ENCODE measurements around the gene ELOVL6. TPM values are rescaled to one million over a fixed set of nuclear protein-coding genes. Genes with fewer than 3 reads are reported as not detected.
"Not testable (repeated sequence)": the region's sequence is repeated elsewhere in the genome, so short reads cannot be mapped to it uniquely, and the experiment has no call there.

ELOVL6 gene
- total and polyA plus RNA-seq, 3 donors from 2014 or later: 1.3 to 3.5 (median 1.5) TPM

GRCh38 chr4:110087070-110087708, 111.2 kb downstream of the ELOVL6 start:
- no peak for DNase-seq
- Histone ChIP-seq H3K27me3 (no peaks in the 10 kb centered on the region), H3K36me3 (ENCODE audit: low read depth, missing control alignments) (no peaks in the 10 kb centered on the region), H3K27ac (no peak overlapping the region), H3K4me3 (no peak overlapping the region), H3K9me3 (no peaks in the 10 kb centered on the region), H3K4me1 (no peaks in the 10 kb centered on the region)
- intact Hi-C loops (cut with DNase I; ENCODE audit: low total_unique reads): no loop called here
- TF ChIP-seq, protein P1, sequence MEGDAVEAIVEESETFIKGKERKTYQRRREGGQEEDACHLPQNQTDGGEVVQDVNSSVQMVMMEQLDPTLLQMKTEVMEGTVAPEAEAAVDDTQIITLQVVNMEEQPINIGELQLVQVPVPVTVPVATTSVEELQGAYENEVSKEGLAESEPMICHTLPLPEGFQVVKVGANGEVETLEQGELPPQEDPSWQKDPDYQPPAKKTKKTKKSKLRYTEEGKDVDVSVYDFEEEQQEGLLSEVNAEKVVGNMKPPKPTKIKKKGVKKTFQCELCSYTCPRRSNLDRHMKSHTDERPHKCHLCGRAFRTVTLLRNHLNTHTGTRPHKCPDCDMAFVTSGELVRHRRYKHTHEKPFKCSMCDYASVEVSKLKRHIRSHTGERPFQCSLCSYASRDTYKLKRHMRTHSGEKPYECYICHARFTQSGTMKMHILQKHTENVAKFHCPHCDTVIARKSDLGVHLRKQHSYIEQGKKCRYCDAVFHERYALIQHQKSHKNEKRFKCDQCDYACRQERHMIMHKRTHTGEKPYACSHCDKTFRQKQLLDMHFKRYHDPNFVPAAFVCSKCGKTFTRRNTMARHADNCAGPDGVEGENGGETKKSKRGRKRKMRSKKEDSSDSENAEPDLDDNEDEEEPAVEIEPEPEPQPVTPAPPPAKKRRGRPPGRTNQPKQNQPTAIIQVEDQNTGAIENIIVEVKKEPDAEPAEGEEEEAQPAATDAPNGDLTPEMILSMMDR (IDR thresholded peaks at IDR 0.05): no peak
- WGBS, 2 donors: 78 to 82% methylated on average over 4 of the region's 4 CpGs

GRCh38 chr4:110085131-110085530, 113.3 kb downstream of the ELOVL6 start:
- H3K27ac ChIP-seq: no peak overlapping the region
- 86 to 90% methylated on average over 1 of the region's 1 CpG for WGBS, 2 donors
- DNase-seq: no peak
- no peaks in the 10 kb centered on the region for H3K9me3 ChIP-seq
- no peaks in the 10 kb centered on the region for H3K27me3 ChIP-seq
- H3K36me3 ChIP-seq (ENCODE audit: low read depth, missing control alignments): no peaks in the 10 kb centered on the region
- H3K4me3 ChIP-seq: no peak overlapping the region
- intact Hi-C loops (cut with DNase I; ENCODE audit: low total_unique reads): no loop called here
- H3K4me1 ChIP-seq: no peaks in the 10 kb centered on the region
- TF ChIP-seq POLR2A (IDR thresholded peaks at IDR 0.05): no peak
- TF ChIP-seq, protein P1 (IDR thresholded peaks at IDR 0.05): no peak

DNA sequence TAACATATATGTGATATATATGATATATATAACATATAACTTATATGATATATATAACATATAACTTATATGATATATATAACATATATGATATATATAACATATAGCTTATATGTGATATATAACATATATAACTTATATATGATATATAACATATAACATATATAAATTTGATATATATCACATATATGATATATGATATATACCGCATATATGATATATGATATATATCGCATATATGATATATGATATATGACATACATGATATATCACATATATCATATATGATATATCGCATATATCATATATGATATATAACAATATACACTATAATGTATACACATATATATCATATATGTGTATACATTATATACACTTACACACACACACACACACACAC, 114.3 kb downstream of the ELOVL6 start:
- DNase-seq: no peak
- H3K4me1 ChIP-seq: no peaks in the 10 kb centered on the region
- H3K27ac ChIP-seq: no peak overlapping the region
- intact Hi-C loops (cut with DNase I; ENCODE audit: low total_unique reads): no loop called here
- H3K4me3 ChIP-seq: no peak overlapping the region
- H3K27me3 ChIP-seq: no peaks in the 10 kb centered on the region
- H3K9me3 ChIP-seq: no peaks in the 10 kb centered on the region
- no peak for TF ChIP-seq POLR2A (IDR thresholded peaks at IDR 0.05)
- TF ChIP-seq, protein P1 (IDR thresholded peaks at IDR 0.05): no peak
- WGBS, 2 donors: 62 to 75% methylated on average over 3 of the region's 3 CpGs
- H3K36me3 ChIP-seq (ENCODE audit: low read depth, missing control alignments): no peaks in the 10 kb centered on the region

- H3K36me3 ChIP-seq (ENCODE audit: low read depth, missing control alignments); H3K4me3 ChIP-seq; intact Hi-C loops (cut with DNase I; ENCODE audit: low total_unique reads); H3K4me1 ChIP-seq; H3K27me3 ChIP-seq; DNase-seq; H3K27ac ChIP-seq; H3K9me3 ChIP-seq: not testable (repeated sequence)
- WGBS, 2 donors: 89 to 96% methylated on average over 2 of the region's 2 CpGs
Measured at GRCh38 chr4:110078148-110078547, 120.3 kb downstream of the ELOVL6 start.

DNA sequence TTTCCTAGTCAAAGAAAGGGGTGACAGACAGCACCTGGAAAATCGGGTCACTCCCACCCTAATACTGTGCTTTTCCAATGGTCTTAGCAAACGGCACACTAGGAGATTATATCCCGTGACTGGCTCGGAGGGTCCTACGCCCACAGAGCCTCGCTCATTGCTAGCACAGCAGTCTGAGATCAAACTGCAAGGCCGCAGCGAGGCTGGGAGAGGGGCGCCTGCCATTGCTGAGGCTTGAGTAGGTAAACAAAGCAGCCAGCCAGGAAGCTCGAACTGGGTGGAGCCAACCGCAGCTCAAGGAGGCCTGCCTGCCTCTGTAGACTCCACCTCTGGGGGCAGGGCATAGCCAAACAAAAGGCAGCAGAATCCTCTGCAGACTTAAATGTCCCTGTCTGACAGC, 121.6 kb downstream of the ELOVL6 start:
- H3K4me1 ChIP-seq; H3K27me3 ChIP-seq; H3K4me3 ChIP-seq; H3K9me3 ChIP-seq; intact Hi-C loops (cut with DNase I; ENCODE audit: low total_unique reads); H3K27ac ChIP-seq; DNase-seq; H3K36me3 ChIP-seq (ENCODE audit: low read depth, missing control alignments): not testable (repeated sequence)
- 92 to 96% methylated on average over 11 of the region's 11 CpGs for WGBS, 2 donors

DNA sequence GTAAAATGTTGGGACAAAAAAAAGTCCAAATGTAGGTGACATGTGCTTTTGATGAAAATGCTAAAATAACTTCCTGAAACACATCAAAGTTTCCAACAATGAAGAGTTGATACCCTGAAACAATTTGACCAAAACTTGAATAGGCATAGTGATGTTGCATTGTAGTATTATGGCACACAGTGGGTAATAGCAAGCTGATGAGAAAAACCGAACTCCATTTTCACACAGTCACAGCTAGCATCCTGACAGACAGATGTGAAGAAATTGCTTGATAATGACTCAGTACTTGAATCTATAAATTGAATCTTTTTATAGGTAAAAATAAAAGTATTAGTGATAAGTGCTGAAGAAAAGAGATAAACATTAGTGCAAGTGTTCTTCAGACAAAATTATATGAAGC, 122.5 kb downstream of the ELOVL6 start:
- TF ChIP-seq POLR2A (IDR thresholded peaks at IDR 0.05): no peak
- TF ChIP-seq, protein P1 (IDR thresholded peaks at IDR 0.05): no peak
- no peaks in the 10 kb centered on the region for H3K9me3 ChIP-seq
- H3K4me3 ChIP-seq: no peak overlapping the region
- no peaks in the 10 kb centered on the region for H3K4me1 ChIP-seq
- intact Hi-C loops (cut with DNase I; ENCODE audit: low total_unique reads): no loop called here
- H3K36me3 ChIP-seq (ENCODE audit: low read depth, missing control alignments): no peaks in the 10 kb centered on the region
- no peak overlapping the region for H3K27ac ChIP-seq
- no peak for DNase-seq
- whole genome bisulfite sequencing, 2 donors: 88 to 95% methylated on average over 1 of the region's 1 CpG
- no peaks in the 10 kb centered on the region for H3K27me3 ChIP-seq

Measured in testis (tissue), 3 donors.